H1 (cell line): Measurements from ENCODE around the gene REPS2. TPM values are rescaled to one million over a fixed set of nuclear protein-coding genes. Genes with fewer than 3 reads are reported as not detected.

Source experiments
- CTCF ChIA-PET: fragments of 300-600 bp; sonication (Branson Sonifier 250); formaldehyde crosslinking; loops from one replicate; lab custom pipeline; 2021; ENCODE audit not compliant: partially characterized antibody; lab: Charles Lee
- POLR2A ChIA-PET: fragments of 300-600 bp; sonication (Branson Sonifier 250); formaldehyde crosslinking; loops from one replicate; lab custom pipeline; 2021; ENCODE audit warnings: inconsistent platforms; ENCODE audit not compliant: partially characterized antibody; lab: Charles Lee
- DNase-seq, 2 experiments: peaks; one replicate each; pipeline versions ENCODE4 v3.0.0 to v3.0.0-alpha.2; 2010 to 2022; ENCODE audit warnings: low spot score in 2 of 2, low read depth in 1 of 2, mixed read lengths in 1 of 2
- FAIRE-seq: peaks from 2 replicates; lab custom pipeline; 2011; peaks lifted over from hg19 to GRCh38; lab: Jason Lieb, UNC
- H2AFZ ChIP-seq: 2 replicates; pipeline ENCODE4 v1.8.1; 2012; ENCODE audit warnings: low read length, inconsistent platforms
- H2AK5ac ChIP-seq: 2 replicates; pipeline ENCODE4 v1.6.1; 2013; ENCODE audit warnings: low read depth, low read length
- H2BK120ac ChIP-seq: replicated peaks from 2 replicates; pipeline ENCODE3; 2013; ENCODE audit warnings: low read depth, low read length, inconsistent platforms
- H2BK12ac ChIP-seq: 2 replicates; pipeline ENCODE4 v1.6.1; 2013; ENCODE audit warnings: low read depth, low read length
- H2BK15ac ChIP-seq: 2 replicates; pipeline ENCODE4 v1.6.1; 2013; ENCODE audit warnings: low read length
- H2BK20ac ChIP-seq: 2 replicates; pipeline ENCODE4 v1.6.1; 2013; ENCODE audit warnings: low read length
- H2BK5ac ChIP-seq: 2 replicates; pipeline ENCODE4 v1.6.1; 2013; ENCODE audit warnings: low read depth, low read length
- H3K14ac ChIP-seq: 2 replicates; pipeline ENCODE4 v1.6.1; 2013; ENCODE audit warnings: inconsistent platforms; ENCODE audit not compliant: insufficient read length
- H3K18ac ChIP-seq: 2 replicates; pipeline ENCODE4 v1.6.1; 2013; ENCODE audit warnings: low read length; ENCODE audit errors: extremely low read depth
- H3K23ac ChIP-seq: 2 replicates; pipeline ENCODE4 v1.6.1; 2013; ENCODE audit warnings: inconsistent platforms; ENCODE audit not compliant: insufficient read length
- H3K23me2 ChIP-seq: 2 replicates; pipeline ENCODE4 v1.6.1; 2013; ENCODE audit warnings: low read depth, low read length
- H3K27ac ChIP-seq: 2 replicates; pipeline ENCODE4 v1.6.1; 2011; ENCODE audit warnings: low read depth, low read length, inconsistent platforms
- H3K27me3 ChIP-seq, 4 experiments: replicated peaks in 1 of 4; 1 replicate in 1 of 4; 2 replicates in 3 of 4; pipeline versions ENCODE4 v1.6.1 to v1.8.1; 2011 to 2013; ENCODE audit warnings: low read length in 3 of 4, mild to moderate bottlenecking in 3 of 4, inconsistent platforms in 2 of 4, mixed read lengths in 2 of 4, moderate library complexity in 1 of 4; ENCODE audit not compliant: control insufficient read depth in 3 of 4, insufficient read depth in 3 of 4; ENCODE audit errors: extremely low read depth in 1 of 4
- H3K36me3 ChIP-seq, 4 experiments: 2 replicates each; pipeline versions ENCODE4 v1.6.1 to v1.8.1; 2011 to 2013; ENCODE audit warnings: mild to moderate bottlenecking in 4 of 4, low read length in 3 of 4, moderate library complexity in 2 of 4, control low read depth in 1 of 4, inconsistent platforms in 1 of 4; ENCODE audit not compliant: insufficient read depth in 4 of 4, control insufficient read depth in 2 of 4
- H3K4ac ChIP-seq: replicated peaks from 2 replicates; pipeline ENCODE3; 2013; ENCODE audit warnings: low read length, low read depth, mixed read lengths, inconsistent platforms; ENCODE audit not compliant: insufficient read length
- H3K4me1 ChIP-seq, 4 experiments: replicated peaks in 1 of 4; 1 replicate in 1 of 4; 2 replicates in 3 of 4; pipeline versions ENCODE4 v1.6.1 to v1.8.1; 2011 to 2013; ENCODE audit warnings: low read length in 3 of 4, inconsistent platforms in 2 of 4, mixed read lengths in 1 of 4; ENCODE audit not compliant: insufficient read depth in 4 of 4, control insufficient read depth in 3 of 4
- H3K4me2 ChIP-seq, 2 experiments: 2 replicates each; pipeline versions ENCODE4 v1.6.1 to v1.8.1; 2011 to 2013; ENCODE audit warnings: low read depth in 2 of 2, low read length in 2 of 2, control low read depth in 1 of 2, inconsistent platforms in 1 of 2, mild to moderate bottlenecking in 1 of 2; ENCODE audit not compliant: insufficient read depth in 1 of 2
- H3K4me3 ChIP-seq, 4 experiments: fragments of 200-600, 300-600 bp in 1 of 4; sonication (generic), shearing (Covaris generic), sonication (Bioruptor Twin) in 1 of 4; 2 replicates each; pipeline versions ENCODE4 v1.5.1 to v1.8.1; 2011 to 2016; ENCODE audit warnings: low read length in 4 of 4, low read depth in 3 of 4, control low read depth in 2 of 4, inconsistent platforms in 2 of 4, mild to moderate bottlenecking in 2 of 4, mixed read lengths in 1 of 4, moderate library complexity in 1 of 4; ENCODE audit not compliant: insufficient read depth in 2 of 4; ENCODE audit errors: extremely low read depth in 1 of 4
- H3K56ac ChIP-seq: replicated peaks from 2 replicates; pipeline ENCODE3; 2013; ENCODE audit warnings: low read depth, mild to moderate bottlenecking, mixed read lengths, low read length, inconsistent platforms; ENCODE audit not compliant: insufficient read length
- H3K79me1 ChIP-seq: 2 replicates; pipeline ENCODE4 v1.6.1; 2013; ENCODE audit warnings: low read depth, low read length, control low read depth
- H3K79me2 ChIP-seq, 2 experiments: 2 replicates each; pipeline versions ENCODE4 v1.6.1 to v1.8.1; 2012 to 2013; ENCODE audit warnings: low read length in 2 of 2, mild to moderate bottlenecking in 2 of 2, inconsistent platforms in 1 of 2; ENCODE audit not compliant: insufficient read depth in 2 of 2, control insufficient read depth in 1 of 2
- H3K9ac ChIP-seq, 4 experiments: replicated peaks in 1 of 4; 1 replicate in 1 of 4; 2 replicates in 3 of 4; pipeline versions ENCODE4 v1.6.1 to v1.8.1; 2011 to 2013; ENCODE audit warnings: low read depth in 3 of 4, low read length in 3 of 4, control low read depth in 2 of 4, mild to moderate bottlenecking in 2 of 4, moderate library complexity in 2 of 4, inconsistent platforms in 1 of 4; ENCODE audit errors: extremely low read depth in 1 of 4
- H3K9me3 ChIP-seq, 2 experiments: 2 replicates each; pipeline versions ENCODE4 v1.6.1 to v1.8.1; 2012 to 2013; ENCODE audit warnings: mild to moderate bottlenecking in 2 of 2, moderate library complexity in 2 of 2, control low read depth in 1 of 2, inconsistent platforms in 1 of 2, low read depth in 1 of 2, low read length in 1 of 2, mixed read lengths in 1 of 2; ENCODE audit not compliant: insufficient read depth in 2 of 2
- H4K20me1 ChIP-seq, 2 experiments: replicated peaks in 1 of 2; 2 replicates each; pipeline versions ENCODE3 to v1.8.1; 2011 to 2013; ENCODE audit warnings: inconsistent platforms in 2 of 2, low read length in 2 of 2, mild to moderate bottlenecking in 1 of 2; ENCODE audit not compliant: insufficient read depth in 2 of 2, control insufficient read depth in 1 of 2
- H4K5ac ChIP-seq: 2 replicates; pipeline ENCODE4 v1.6.1; 2013; ENCODE audit warnings: low read length, low read depth, mixed read lengths, inconsistent platforms; ENCODE audit not compliant: insufficient read length
- H4K8ac ChIP-seq: 2 replicates; pipeline ENCODE4 v1.8.0; 2013; ENCODE audit warnings: mild to moderate bottlenecking, moderate library complexity, low read length, inconsistent platforms; ENCODE audit not compliant: insufficient read depth; ENCODE audit errors: extremely low read depth
- H4K91ac ChIP-seq: replicated peaks from 2 replicates; pipeline ENCODE3; 2013; ENCODE audit warnings: low read length, mixed read lengths, inconsistent platforms; ENCODE audit not compliant: insufficient read length
- BCL11A ChIP-seq, 2 experiments: IDR thresholded peaks; one replicate each; pipeline ENCODE4 v1.6.1; 2011; ENCODE audit warnings: low read depth in 2 of 2, low read length in 2 of 2, mild to moderate bottlenecking in 2 of 2
- CBX8 ChIP-seq: fragments of 300-800, 300-1000 bp; sonication (generic); IDR thresholded peaks from 2 replicates; pipeline ENCODE4 v1.7.1; 2016; ENCODE audit warnings: low read depth, low read length, borderline replicate concordance
- NRF1 ChIP-seq: IDR thresholded peaks from 2 replicates; pipeline ENCODE4 v1.6.1; 2011; ENCODE audit warnings: mild to moderate bottlenecking, low read depth, low read length, improper control_type of control experiment
- POLR2AphosphoS5 ChIP-seq: IDR thresholded peaks from 2 replicates; pipeline ENCODE4 v1.6.1; 2011; ENCODE audit warnings: low read depth, low read length
- POU5F1 ChIP-seq: IDR thresholded peaks from 2 replicates; pipeline ENCODE4 v1.6.1; 2011; ENCODE audit warnings: low read depth, mild to moderate bottlenecking, low read length, moderate library complexity
- SAP30 ChIP-seq: fragments of 300-600 bp; sonication (generic); IDR thresholded peaks from 2 replicates; pipeline ENCODE4 v1.7.1; 2012; ENCODE audit warnings: low read length, moderate library complexity, mild to moderate bottlenecking, inconsistent platforms; ENCODE audit not compliant: insufficient read depth, insufficient replicate concordance
- SIN3A ChIP-seq, 2 experiments: IDR thresholded peaks in 1 of 2; conservative IDR thresholded peaks in 1 of 2; 2 replicates each; pipeline ENCODE4 v1.6.1; 2011 to 2012; ENCODE audit warnings: low read length in 2 of 2, improper control_type of control experiment in 1 of 2, low read depth in 1 of 2, mild to moderate bottlenecking in 1 of 2
- SIRT6 ChIP-seq: IDR thresholded peaks from one replicate; pipeline ENCODE4 v1.7.1; 2012; ENCODE audit warnings: low read length, inconsistent platforms
- SP2 ChIP-seq: IDR thresholded peaks from 2 replicates; pipeline ENCODE4 v1.6.1; 2012; ENCODE audit warnings: mild to moderate bottlenecking, low read length, inconsistent platforms
- WGBS, 2 experiments: shearing (Covaris generic) in 1 of 2; methylation state at CpG; one replicate each; pipeline versions ENCODE4 v1.1.6 to v1.1.7; 2013 to 2015; ENCODE audit warnings: low lambda C conversion rate in 2 of 2, mixed read lengths in 2 of 2, inconsistent platforms in 1 of 2, low coverage in 1 of 2, missing lambda C conversion rate in 1 of 2; ENCODE audit not compliant: insufficient replicate concordance in 2 of 2, insufficient coverage in 1 of 2, insufficient read length in 1 of 2; ENCODE audit errors: extremely low coverage in 1 of 2, missing lambda C conversion rate in 1 of 2; 5-methylcytosine and 5-hydroxymethylcytosine counted together
- polyA plus RNA-seq, 7 experiments: library from polyadenylated mRNA; depleted of rRNA in 3 of 7; stranded (reverse) in 5 of 7; unstranded in 2 of 7; fragments of >200 nt in 5 of 7; fragments of 200-250 nt in 2 of 7; gene quantifications; 1 replicate in 5 of 7; 2 replicates in 1 of 7; 4 replicates in 1 of 7; pipeline versions ENCODE4 v1.2.1 to v1.2.3, GENCODE V29; 2011 to 2013; ENCODE audit warnings: missing spikeins in 2 of 7, mixed read lengths in 2 of 7
- total RNA-seq: library from RNA; stranded (reverse); fragmentation: NEBNext Ultra II Directional; extraction: Animal tissue kit (Norgen Biotek cat#: 25700); gene quantifications from 2 replicates; pipeline ENCODE4 v1.2.1, GENCODE V29; 2021
- TF ChIP-seq, protein P1 (sequence below), 3 experiments: IDR thresholded peaks; 1 replicate in 2 of 3; 2 replicates in 1 of 3; pipeline versions ENCODE4 v1.5.1 to v1.6.1; 2011; ENCODE audit warnings: low read length in 3 of 3, mild to moderate bottlenecking in 3 of 3, inconsistent platforms in 2 of 3, low read depth in 1 of 3, moderate library complexity in 1 of 3; ENCODE audit not compliant: insufficient read depth in 1 of 3; ENCODE audit errors: control extremely low read depth in 1 of 3

Gene REPS2
- total and polyA plus RNA-seq, 2 of the 8 experiments (the other 6 are each of a cell fraction or from before 2014, with no cell fraction given) = 0.79 to 4.3 TPM

DNA sequence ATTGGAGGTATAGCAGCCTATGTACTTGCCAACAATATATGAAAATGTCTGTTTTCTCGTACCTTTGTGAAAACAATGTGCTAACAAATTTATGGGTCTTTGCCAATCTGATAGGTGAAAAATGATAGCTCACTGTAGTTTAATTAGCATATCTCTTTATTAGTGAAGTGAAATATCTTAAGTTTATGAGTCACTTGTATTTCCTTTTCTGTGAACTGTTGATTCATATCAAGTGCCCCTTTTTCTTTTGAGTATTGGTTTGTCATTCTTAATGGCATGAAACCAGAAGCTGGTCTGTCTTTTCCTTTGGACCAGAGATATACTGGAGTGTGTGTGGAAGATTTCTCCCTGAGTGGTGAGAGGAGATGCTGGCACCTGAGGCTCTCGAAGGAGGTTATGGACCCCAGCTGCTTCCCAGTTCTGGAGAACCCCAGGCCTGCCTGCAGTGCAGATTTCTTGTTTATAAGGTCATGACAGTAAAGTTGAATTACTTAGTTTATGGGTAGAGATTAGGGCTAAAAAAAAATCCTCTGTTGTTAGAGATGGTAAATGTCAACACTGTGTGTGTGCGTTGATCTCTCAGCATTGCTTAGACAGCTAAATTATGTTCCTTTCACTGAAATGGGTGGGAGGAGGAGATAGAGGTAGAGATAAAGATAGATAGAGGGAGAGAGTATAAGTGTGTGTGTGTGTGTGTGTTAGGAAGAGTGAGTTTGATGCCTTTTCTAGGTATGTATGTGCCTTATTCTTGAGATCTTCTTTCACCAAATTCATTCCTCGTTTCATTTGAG is 89.9 kb downstream of the REPS2 start:
- Histone ChIP-seq H2BK20ac (no peak overlapping the region), H4K5ac (no peak overlapping the region), H3K23me2 (no peaks in the 10 kb centered on the region; the same call in 1 of the 2 replicates), H3K27me3 (no peaks in the 10 kb centered on the region), H3K23ac (no peak overlapping the region), H2BK120ac (no peak overlapping the region), H3K9me3 (no peaks in the 10 kb centered on the region), H2BK5ac (no peak overlapping the region), H3K56ac (no peak overlapping the region), H3K9ac (no peak overlapping the region), H4K91ac (no peak overlapping the region), H2AFZ (no peak overlapping the region), H3K4me1 (no peaks in the 10 kb centered on the region), H2BK12ac (no peak overlapping the region), H3K4ac (no peak overlapping the region), H3K79me2 (no peaks in the 10 kb centered on the region), H3K4me2 (no peak overlapping the region), H3K14ac (no peak overlapping the region), H4K20me1 (no peaks in the 10 kb centered on the region), H3K4me3 (no peak overlapping the region), H3K27ac (no peak overlapping the region), H2AK5ac (no peak overlapping the region), H4K8ac (no peak overlapping the region), H2BK15ac (no peak overlapping the region), H3K36me3 (no peaks in the 10 kb centered on the region), H3K79me1 (no peaks in the 10 kb centered on the region), H3K18ac (no peak overlapping the region)
- WGBS, 2 experiments = 96% methylated on average over 4 of the region's 4 CpGs; no CpG with 5 or more reads in 1 of the 2 experiments
- ChIA-PET CTCF (interaction anchor here (0.6 to 2.6 kb wide), 2 partner anchors 10 to 733 kb away, joined by 3 to 15 read pairs; no protein-coding TSS in a partner anchor), POLR2A (no interaction called here)
- FAIRE-seq = no peak
- DNase-seq = no peak
- TF ChIP-seq CBX8 (no peak), SAP30 (no peak), BCL11A (IDR thresholded peaks at IDR 0.05; ENCODE audit: low read depth in 2 of 2, low read length in 2 of 2) (no peak), SIRT6 (no peak), SP2 (no peak), SIN3A (conservative IDR thresholded peaks at IDR 0.05 in 1 of 2, IDR thresholded peaks at IDR 0.05 in 1 of 2; ENCODE audit: low read depth in 1 of 2, low read length in 2 of 2) (no peak), POLR2AphosphoS5 (no peak), POU5F1 (no peak), NRF1 (no peak)
- TF ChIP-seq, protein P1, sequence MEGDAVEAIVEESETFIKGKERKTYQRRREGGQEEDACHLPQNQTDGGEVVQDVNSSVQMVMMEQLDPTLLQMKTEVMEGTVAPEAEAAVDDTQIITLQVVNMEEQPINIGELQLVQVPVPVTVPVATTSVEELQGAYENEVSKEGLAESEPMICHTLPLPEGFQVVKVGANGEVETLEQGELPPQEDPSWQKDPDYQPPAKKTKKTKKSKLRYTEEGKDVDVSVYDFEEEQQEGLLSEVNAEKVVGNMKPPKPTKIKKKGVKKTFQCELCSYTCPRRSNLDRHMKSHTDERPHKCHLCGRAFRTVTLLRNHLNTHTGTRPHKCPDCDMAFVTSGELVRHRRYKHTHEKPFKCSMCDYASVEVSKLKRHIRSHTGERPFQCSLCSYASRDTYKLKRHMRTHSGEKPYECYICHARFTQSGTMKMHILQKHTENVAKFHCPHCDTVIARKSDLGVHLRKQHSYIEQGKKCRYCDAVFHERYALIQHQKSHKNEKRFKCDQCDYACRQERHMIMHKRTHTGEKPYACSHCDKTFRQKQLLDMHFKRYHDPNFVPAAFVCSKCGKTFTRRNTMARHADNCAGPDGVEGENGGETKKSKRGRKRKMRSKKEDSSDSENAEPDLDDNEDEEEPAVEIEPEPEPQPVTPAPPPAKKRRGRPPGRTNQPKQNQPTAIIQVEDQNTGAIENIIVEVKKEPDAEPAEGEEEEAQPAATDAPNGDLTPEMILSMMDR (IDR thresholded peaks at IDR 0.05; ENCODE audit: control extremely low read depth in 1 of 3, insufficient read depth in 1 of 3, low read depth in 1 of 3, low read length in 3 of 3) = no peak
